ENCODE measurements around the gene CZIB. TPM values are rescaled to one million over a fixed set of nuclear protein-coding genes. Genes with fewer than 3 reads are reported as not detected.

The CZIB gene
- total RNA-seq, 1 experiment from 2014 or later, result 50.3 TPM

- Histone ChIP-seq H3F3A (ENCODE audit: insufficient read depth, low read depth) (no peaks in the 10 kb centered on the region), H2AFZ (0 out of 2 replicates have a peak overlapping the region, but pooled peaks have one; percentile 33), H4K20me1 (ENCODE audit: insufficient read depth) (no peaks in the 10 kb centered on the region), H3K79me2 (ENCODE audit: low read depth) (no peaks in the 10 kb centered on the region), H3K9me3 (ENCODE audit: insufficient read depth, low read depth) (no peaks in the 10 kb centered on the region), H3K4me2 (0 out of 2 replicates have a peak overlapping the region, but pooled peaks have one; percentile 7), H3K27ac (no peak overlapping the region), H3K27me3 (ENCODE audit: insufficient read depth, low read depth) (no peaks in the 10 kb centered on the region), H3K4me3 (no peak overlapping the region), H3K36me3 (ENCODE audit: low read depth) (no peaks in the 10 kb centered on the region), H3K9me2 (ENCODE audit: insufficient read depth) (no peaks in the 10 kb centered on the region), H3K4me1 (replicated peaks; ENCODE audit: insufficient read depth) (0 out of 2 replicates have a peak, but pooled peaks cover 5% of the 10 kb centered on the region)
- POLR2A ChIA-PET (ENCODE audit: unreplicated experiment), result no interaction called here
- no TSS peak for BruUV-seq (replicated peaks)
- CTCF ChIA-PET, result interaction anchor here (0.6 kb wide), 1 partner anchor 158 kb away, joined by 3 read pairs; no protein-coding TSS in a partner anchor
- intact Hi-C loops (cut with micrococcal nuclease; ENCODE audit: unreplicated experiment), result loop anchor here (10.0 kb wide), 1 partner anchor 88 kb away; no protein-coding TSS in a partner anchor
- no peak for DNase-seq
- no peak for TF ChIP-seq EZH2 (IDR thresholded peaks at IDR 0.05; ENCODE audit: low read depth)
- TF ChIP-seq CTCF (conservative IDR thresholded peaks at IDR 0.05), result peak; percentile 20; the same call in 1 of the 2 replicates
These were observed 47.9 kb downstream of the CZIB start for GRCh38 chr1:53172426-53173128.

GRCh38 chr1:53166912-53167311, 53.5 kb downstream of the CZIB start:
- CTCF ChIA-PET, result interaction anchor here (0.6 to 0.7 kb wide), 2 partner anchors 10 to 152 kb away, joined by 5 to 9 read pairs; no protein-coding TSS in a partner anchor
- intact Hi-C loops (cut with micrococcal nuclease; ENCODE audit: unreplicated experiment), result no loop called here

GRCh38 chr1:53166366-53166765, 54.1 kb downstream of the CZIB start:
- no TSS peak for BruUV-seq (replicated peaks)
- ChIA-PET POLR2A (ENCODE audit: unreplicated experiment) (no interaction called here), CTCF (interaction anchor here (0.6 to 0.7 kb wide), 2 partner anchors 10 to 151 kb away, joined by 5 to 9 read pairs; no protein-coding TSS in a partner anchor)
- peaks cover 9% of the 10 kb centered on the region for H3K4me1 ChIP-seq (replicated peaks; ENCODE audit: insufficient read depth)
- H4K20me1 ChIP-seq (ENCODE audit: insufficient read depth), result no peaks in the 10 kb centered on the region
- no peak overlapping the region for H2AFZ ChIP-seq
- no peak overlapping the region for H3K27ac ChIP-seq
- no peaks in the 10 kb centered on the region for H3K27me3 ChIP-seq (ENCODE audit: insufficient read depth, low read depth)
- no peaks in the 10 kb centered on the region for H3K9me3 ChIP-seq (ENCODE audit: insufficient read depth, low read depth)
- no peak overlapping the region for H3K4me2 ChIP-seq
- no peaks in the 10 kb centered on the region for H3K36me3 ChIP-seq (ENCODE audit: low read depth)
- H3K79me2 ChIP-seq (ENCODE audit: low read depth), result no peaks in the 10 kb centered on the region
- no peaks in the 10 kb centered on the region for H3F3A ChIP-seq (ENCODE audit: insufficient read depth, low read depth)
- no peaks in the 10 kb centered on the region for H3K9me2 ChIP-seq (ENCODE audit: insufficient read depth)
- no peak for DNase-seq
- TF ChIP-seq CTCF (conservative IDR thresholded peaks at IDR 0.05), result no peak
- TF ChIP-seq EZH2 (IDR thresholded peaks at IDR 0.05; ENCODE audit: low read depth), result no peak
- intact Hi-C loops (cut with micrococcal nuclease; ENCODE audit: unreplicated experiment), result no loop called here
- no peak overlapping the region for H3K4me3 ChIP-seq

More at GRCh38 chr1:53166912-53167311, 53.5 kb downstream of the CZIB start:
- POLR2A ChIA-PET (ENCODE audit: unreplicated experiment), result no interaction called here
- no peaks in the 10 kb centered on the region for H3K27me3 ChIP-seq (ENCODE audit: insufficient read depth, low read depth)
- H3F3A ChIP-seq (ENCODE audit: insufficient read depth, low read depth), result no peaks in the 10 kb centered on the region
- no TSS peak for BruUV-seq (replicated peaks)
- no peak overlapping the region for H3K4me2 ChIP-seq
- H3K79me2 ChIP-seq (ENCODE audit: low read depth), result no peaks in the 10 kb centered on the region
- no peaks in the 10 kb centered on the region for H4K20me1 ChIP-seq (ENCODE audit: insufficient read depth)
- H2AFZ ChIP-seq, result no peak overlapping the region
- DNase-seq, result no peak
- H3K9me2 ChIP-seq (ENCODE audit: insufficient read depth), result no peaks in the 10 kb centered on the region
- H3K9me3 ChIP-seq (ENCODE audit: insufficient read depth, low read depth), result no peaks in the 10 kb centered on the region
- no peak overlapping the region for H3K4me3 ChIP-seq
- no peaks in the 10 kb centered on the region for H3K36me3 ChIP-seq (ENCODE audit: low read depth)
- peaks cover 9% of the 10 kb centered on the region for H3K4me1 ChIP-seq (replicated peaks; ENCODE audit: insufficient read depth)
- no peak overlapping the region for H3K27ac ChIP-seq
- TF ChIP-seq EZH2 (IDR thresholded peaks at IDR 0.05; ENCODE audit: low read depth), result no peak
- no peak for TF ChIP-seq CTCF (conservative IDR thresholded peaks at IDR 0.05)

Data from PC-9 (cell line).